LNCaP clone FGC (cell line): ENCODE measurements around the gene ZNF500.

Source experiments
- DNase-seq: peaks from one replicate; pipeline ENCODE4 v3.0.0-alpha.2; 2011; ENCODE audit warnings: low read depth
- H3K4me3 ChIP-seq: 2 replicates; pipeline ENCODE4 v1.5.1; 2011; ENCODE audit warnings: mild to moderate bottlenecking, low read depth, low read length, control low read depth
- CTCF ChIP-seq: IDR thresholded peaks from 2 replicates; pipeline ENCODE4 v1.5.1; 2012; ENCODE audit warnings: mild to moderate bottlenecking; ENCODE audit not compliant: control insufficient read depth, insufficient read depth; ENCODE audit errors: extremely low read depth

ZNF500 gene

DNA sequence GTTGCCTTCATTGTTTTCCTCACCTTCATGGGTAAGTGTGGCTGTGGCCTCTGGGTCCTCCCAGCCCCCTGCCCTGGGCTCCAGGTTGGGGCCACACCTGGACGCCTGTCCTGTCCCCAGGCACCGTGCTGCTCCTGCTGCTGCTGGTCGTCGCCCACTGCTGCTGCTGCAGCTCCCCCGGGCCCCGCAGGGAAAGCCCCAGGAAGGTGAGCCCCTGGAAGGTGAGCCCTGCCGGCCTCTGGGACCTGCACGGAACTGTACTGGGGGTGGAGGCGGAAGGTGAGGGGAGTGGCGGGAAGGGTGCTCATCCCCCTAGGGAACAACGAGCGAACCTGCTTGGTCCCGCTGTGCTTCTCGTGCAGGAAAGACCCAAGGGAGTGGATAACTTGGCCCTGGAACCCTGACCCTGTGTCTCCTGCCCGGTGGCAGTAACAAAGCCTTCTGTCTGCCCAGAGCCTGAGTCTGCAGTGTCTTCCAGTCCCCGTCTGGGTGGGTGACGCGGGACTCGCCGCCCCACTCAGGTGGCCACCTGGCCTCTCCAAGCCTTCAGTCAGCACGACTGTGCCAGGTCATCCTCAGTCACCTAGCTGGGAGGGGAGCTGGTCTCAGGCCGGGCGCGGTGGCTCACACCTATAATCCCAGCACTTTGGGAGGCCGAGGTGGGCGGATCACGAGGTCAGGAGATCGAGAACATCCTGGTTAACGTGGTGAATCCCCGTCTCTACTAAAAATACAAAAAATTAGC is 29.0 kb upstream of the ZNF500 start:
- H3K4me3 ChIP-seq: no peak overlapping the region
- no peak for DNase-seq
- TF ChIP-seq CTCF: no peak

DNA sequence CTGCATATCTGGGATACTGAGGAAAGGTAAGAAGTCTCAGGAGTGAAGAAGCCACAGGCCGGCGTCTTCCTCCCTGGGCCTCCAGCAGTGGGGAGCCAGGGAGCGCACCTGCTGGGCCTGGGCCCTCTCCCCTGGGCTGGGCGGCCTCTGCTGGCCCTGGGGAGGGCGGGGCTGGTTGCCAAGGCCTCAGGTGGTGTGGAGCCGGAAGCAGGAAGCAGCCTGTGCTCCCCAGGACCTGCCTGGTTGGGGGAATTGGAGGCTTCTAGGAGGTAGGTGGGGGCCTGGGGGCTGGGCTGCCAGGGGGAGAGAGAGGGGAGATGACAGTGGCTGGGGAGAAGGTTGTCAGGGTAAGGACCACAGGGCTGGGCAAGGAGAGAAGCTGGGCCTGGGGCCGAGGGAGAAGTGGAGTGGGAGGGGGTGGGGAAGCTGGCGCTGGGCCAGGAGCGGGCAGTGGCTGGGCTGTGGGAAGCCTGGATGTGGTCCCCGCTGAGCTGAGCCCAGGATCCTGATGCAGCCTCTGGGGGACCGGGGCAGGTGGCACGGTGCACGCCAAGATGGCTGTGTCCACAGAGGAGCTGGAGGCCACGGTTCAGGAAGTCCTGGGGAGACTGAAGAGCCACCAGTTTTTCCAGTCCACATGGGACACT is 28.3 kb upstream of the ZNF500 start, which contains the start of gene SMIM22:
Gene SMIM22, plus strand, starts transcription at position 189 of the 647 bp plus-strand sequence. Its CDS starts 366 bp downstream, at position 555.
- TF ChIP-seq CTCF: no peak
- H3K4me3 ChIP-seq: no peak within 1 kb of the TSS
- no peak for DNase-seq

DNA sequence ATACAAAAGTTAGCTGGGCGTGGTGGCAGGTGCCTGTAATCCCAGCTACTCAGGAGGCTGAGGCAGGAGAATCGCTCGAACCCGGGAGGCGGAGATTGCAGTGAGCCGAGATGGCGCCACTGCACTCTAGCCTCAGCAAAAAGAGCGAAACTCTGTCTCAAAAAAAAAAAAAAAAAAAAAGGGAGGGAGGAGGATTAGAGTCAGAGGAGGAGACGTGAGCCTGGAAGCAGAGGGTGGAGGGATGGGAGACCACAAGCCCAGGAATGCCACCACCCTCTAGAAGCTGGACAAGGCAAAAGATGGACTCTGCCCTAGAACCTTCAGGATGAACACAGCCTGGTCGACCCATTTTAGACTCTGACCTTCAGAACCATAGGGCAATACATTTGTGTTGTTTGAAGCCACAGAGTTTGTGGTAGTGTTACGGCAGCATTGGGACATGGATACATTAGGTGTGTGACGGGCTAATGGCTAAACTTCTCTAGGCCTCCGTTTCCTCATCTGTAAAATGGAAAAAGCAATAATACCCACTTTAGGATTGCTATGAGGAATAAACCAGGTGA is 26.1 kb upstream of the ZNF500 start:
- DNase-seq: no peak
- TF ChIP-seq CTCF: no peak
- no peak overlapping the region for H3K4me3 ChIP-seq

DNA sequence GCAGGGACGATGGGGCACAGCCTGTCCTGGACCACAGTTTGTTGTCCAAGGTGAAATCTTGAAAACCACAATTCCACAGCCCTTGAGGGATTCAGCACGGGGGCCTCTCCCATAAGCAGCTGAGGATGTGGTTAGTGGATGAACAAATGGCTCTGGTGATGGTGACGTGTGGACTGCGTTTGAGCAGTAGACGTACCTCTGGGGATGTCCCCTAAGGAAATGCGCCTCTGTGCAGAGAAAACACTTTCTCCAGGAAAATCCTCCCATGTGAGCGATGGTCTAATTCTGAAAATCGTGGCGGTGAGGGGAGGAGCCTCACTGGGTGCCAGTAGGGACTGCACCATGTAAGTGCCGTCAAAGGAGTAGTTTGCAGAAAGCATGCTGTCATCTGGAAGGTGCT is 23.9 kb upstream of the ZNF500 start:
- no peak for TF ChIP-seq CTCF
- DNase-seq: no peak
- H3K4me3 ChIP-seq: no peak overlapping the region

DNA sequence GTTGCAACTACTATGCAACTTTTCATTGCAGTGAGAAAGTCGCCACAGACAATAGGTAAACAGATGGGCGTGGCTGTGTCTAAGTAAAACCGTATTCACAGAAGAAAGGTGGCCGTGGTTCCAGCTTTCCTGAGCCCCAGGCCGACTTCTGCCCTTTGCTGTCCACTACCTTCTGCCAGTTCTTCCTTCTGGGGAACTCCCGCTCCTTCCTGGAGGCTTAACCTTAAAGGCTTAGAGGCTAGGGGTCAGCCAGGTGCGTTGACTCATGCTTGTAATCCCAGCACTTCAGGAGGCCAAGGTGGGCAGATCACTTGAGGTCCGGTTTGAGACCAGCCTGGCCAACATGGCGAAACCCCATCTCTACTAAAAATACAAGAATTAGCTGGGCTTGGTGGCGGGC is 23.3 kb upstream of the ZNF500 start:
- TF ChIP-seq CTCF: no peak
- no peak for DNase-seq
- no peak overlapping the region for H3K4me3 ChIP-seq

GRCh38 chr16:4788910-4789309 is 21.9 kb upstream of the ZNF500 start:
- TF ChIP-seq CTCF: no peak
- DNase-seq: no peak
- no peak overlapping the region for H3K4me3 ChIP-seq
